Fibroblast of the aortic adventitia (primary cell): ENCODE data around the gene LST1. TPM values are rescaled to one million over a fixed set of nuclear protein-coding genes. Genes with fewer than 3 reads are reported as not detected.

Experiments
- DNase-seq: peaks from one replicate; pipeline ENCODE4 v3.0.0-alpha.2; 2010; ENCODE audit warnings: low read depth
- H3K4me3 ChIP-seq: 2 replicates; pipeline ENCODE4 v1.5.1; 2011; ENCODE audit warnings: low read depth, mild to moderate bottlenecking, control low read depth, low read length, moderate library complexity
- CTCF ChIP-seq: IDR thresholded peaks from 2 replicates; pipeline ENCODE4 v1.5.1; 2011; ENCODE audit warnings: mild to moderate bottlenecking, low read length, control low read depth, inconsistent platforms; ENCODE audit not compliant: insufficient read depth
- total RNA-seq: library from RNA; depleted of rRNA; stranded (reverse); fragments of >200 nt; gene quantifications from 2 replicates; pipeline ENCODE4 v1.2.3, GENCODE V29; 2012; ENCODE audit warnings: low replicate concordance

The LST1 gene
- total RNA-seq, 1 donor = not detected

- DNase-seq = no peak
- H3K4me3 ChIP-seq = peak overlapping the region; percentile 89
- no peak for TF ChIP-seq CTCF
Observed at GRCh38 chr6:31581434-31582229, 4.4 kb upstream of the LST1 start.

- peak within 1 kb of the TSS; percentile 89 for H3K4me3 ChIP-seq
- no peak for DNase-seq
- no peak for TF ChIP-seq CTCF
Observed at GRCh38 chr6:31582230-31582643, 3.8 kb upstream of the LST1 start, which contains the start of gene LTB. Gene LTB, minus strand, starts transcription at chr6:31582424. Its CDS starts 7 bp downstream, at chr6:31582417.

- no peak overlapping the region for H3K4me3 ChIP-seq
- peak; percentile 27 for TF ChIP-seq CTCF
- no peak for DNase-seq
Observed at GRCh38 chr6:31585491-31585890, 586 bp upstream of the LST1 start.

- TF ChIP-seq CTCF = no peak
- H3K4me3 ChIP-seq = no peak overlapping the region
- no peak for DNase-seq
Observed at GRCh38 chr6:31586599-31587281, 663 bp downstream of the LST1 start.

- H3K4me3 ChIP-seq = no peak overlapping the region
- no peak for DNase-seq
- no peak for TF ChIP-seq CTCF
Observed at GRCh38 chr6:31587791-31588777, 2.0 kb downstream of the LST1 start.
